Measurements from ENCODE around the gene C4orf51.

C4orf51 gene

DNA sequence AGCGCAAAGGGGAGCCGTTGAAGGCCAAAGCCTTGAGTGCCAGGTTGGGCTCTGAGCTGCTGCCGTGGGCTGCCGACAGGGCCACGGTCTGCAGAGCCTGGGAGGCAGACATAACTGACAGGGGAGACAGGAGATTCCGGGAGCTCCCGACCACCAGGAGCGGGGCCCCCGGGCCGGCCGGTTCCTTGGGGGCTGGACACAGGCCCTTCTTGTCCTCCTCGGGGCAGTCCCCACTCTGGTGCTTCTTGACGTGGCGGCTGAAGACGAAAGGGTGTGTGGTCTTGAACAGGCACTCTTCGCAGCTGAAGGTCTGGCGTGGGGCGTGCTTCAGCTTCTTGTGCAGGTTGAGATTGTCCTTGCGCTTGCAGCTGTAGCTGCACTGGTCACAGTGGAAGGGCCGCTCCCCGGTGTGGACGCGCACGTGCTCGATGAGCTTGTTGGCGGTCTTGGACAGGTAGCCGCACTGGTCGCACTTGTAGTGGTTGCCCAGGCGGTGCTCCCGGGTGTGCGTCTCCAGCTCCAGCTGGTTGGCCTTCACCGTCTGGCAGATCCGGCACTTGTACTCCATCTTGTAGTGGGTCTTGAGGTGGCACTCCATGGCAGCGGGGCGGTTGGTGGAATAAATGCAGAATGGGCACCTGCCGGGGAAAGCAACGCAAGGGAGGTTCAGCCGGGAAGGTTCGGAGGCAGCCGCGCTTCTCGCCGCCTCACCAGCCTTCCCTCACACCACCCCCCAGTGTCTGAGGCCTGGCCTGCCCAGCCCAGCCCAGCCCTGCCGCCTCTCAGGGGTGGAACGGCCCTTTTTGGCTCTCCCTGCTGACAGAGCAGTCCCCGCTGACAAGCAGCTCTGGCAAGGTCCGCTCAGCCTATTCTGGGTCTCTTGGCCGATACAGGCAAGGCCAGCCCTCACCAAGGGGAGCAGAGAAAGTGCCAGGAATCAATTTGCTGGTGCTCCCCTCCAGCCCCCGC lies 81.3 kb downstream of the C4orf51 start:
- DNase-seq: no peak

GRCh38 chr4:145762719-145763118 lies 82.8 kb downstream of the C4orf51 start:
- no peak for DNase-seq

DNA sequence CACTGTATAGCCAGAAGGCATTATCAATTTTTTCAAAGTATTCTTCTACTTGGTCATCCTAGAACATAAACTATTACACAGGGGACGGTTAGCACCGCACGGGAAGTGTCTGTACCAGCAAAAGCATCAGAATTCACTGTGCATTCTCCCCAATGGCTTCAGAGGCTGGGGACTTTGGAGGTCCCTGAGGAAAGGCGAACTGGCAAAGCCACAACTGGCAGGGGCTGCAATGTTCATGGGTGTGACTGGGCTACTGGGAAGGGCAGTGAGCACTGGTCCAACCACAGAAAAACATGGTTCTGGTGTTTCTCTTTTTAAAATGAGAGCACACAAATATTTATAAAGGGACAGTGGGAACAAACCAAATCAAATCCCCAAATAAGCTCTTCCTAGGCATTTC lies 83.5 kb downstream of the C4orf51 start:
- no peak for DNase-seq

- no peak for DNase-seq
These were observed 86.3 kb downstream of the C4orf51 start for GRCh38 chr4:145766273-145766672.

DNA sequence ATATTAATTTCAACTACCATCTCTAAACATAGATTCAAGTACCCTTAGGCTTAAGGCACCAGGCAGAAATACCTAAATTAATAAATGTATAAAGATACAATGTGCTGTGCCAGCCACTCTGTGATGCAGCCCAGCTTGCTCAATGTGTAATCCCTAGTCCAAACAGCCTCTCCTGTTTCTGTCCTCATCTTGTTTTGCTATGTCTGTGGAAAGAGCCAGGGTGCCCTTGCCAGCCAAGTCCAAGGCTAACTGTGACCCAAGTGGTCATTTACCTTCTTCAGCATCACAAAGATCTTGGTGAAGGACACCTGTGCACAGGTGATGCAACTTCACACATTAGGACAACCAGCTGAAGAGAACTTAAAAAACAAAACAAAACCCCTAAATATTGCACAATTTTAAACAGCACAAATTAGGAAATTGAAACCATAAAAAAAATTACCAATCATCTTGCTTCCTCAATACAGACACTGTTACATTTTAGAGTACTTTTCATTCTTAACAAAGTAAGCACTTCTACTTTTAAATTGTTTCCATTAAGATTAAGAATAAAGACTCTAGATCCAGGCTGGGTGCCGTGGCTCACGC lies 89.6 kb downstream of the C4orf51 start:
- no peak for DNase-seq

GRCh38 chr4:145770124-145770523 lies 90.2 kb downstream of the C4orf51 start:
- no peak for DNase-seq

DNA sequence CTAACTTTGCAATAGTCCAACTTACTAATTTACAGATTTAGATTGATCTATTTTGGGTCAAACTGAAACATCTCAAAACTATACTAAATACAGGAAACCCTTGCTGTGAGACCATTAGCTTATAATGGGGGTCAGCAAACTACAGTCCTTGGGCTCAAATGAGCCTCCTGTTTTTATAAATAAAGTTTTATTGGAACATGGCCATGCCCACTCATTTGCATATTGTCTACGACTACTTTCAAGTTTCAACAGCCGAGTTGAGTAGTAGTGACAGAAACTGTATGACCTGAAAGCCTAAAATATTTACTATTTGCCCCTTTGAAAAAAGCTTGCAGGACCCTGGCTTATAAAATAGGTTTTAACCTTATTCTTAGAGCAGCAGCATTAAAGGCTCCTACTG lies 92.4 kb downstream of the C4orf51 start:
- DNase-seq: no peak

DNA sequence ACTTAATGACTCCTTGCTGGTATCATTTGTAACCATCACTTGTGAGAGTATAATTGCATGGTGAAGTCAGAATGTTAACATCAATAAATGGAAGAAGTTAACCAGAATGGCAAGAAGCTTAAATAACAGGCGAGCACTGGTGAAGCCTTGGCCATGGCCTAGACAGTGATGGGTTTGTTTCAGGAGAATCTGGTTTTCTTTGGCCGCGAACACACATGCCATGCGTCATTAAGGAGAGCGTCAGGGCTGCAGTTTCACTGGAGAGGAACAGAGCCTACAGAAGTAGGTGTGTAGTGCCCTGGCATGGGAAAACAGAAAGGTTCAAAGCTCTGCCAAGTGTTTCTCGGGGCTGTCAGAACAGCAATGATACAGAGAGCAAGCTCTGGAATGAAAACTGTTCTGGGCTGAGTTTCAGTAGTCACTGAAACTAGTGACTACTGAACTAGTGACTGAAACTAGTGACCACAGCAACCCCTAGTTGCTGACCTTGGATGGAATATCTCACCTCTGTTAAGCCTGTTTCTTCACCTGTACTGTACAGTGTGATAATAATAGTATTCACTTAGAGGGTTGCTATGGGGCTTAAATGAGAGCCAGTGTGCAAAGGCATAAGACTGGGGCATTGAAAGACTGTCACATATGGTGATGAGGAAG lies 93.8 kb downstream of the C4orf51 start:
- no peak for DNase-seq

DNA sequence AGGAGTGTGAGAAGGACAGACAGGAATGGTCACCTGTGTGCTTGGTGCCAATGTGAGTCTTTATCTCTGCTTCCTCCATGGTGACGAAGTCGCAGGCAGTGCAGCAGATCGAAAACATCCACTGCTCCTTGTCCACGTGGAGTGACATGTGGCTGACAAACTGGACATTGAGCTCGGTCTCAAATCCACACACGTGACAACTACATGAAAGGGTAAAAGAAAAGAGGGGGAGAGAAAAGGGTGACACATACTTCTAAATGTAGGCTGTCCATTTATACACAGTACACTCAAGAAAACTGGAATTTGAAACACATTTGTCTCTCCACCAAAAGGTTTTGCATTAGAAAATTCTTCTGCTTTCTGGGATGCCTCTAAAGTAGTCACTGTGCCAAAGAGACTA lies 94.5 kb downstream of the C4orf51 start:
- DNase-seq: no peak

- DNase-seq: no peak
These were observed 95.5 kb downstream of the C4orf51 start for GRCh38 chr4:145775406-145775805.

- no peak for DNase-seq
These were observed 96.3 kb downstream of the C4orf51 start for GRCh38 chr4:145776208-145776607.

DNA sequence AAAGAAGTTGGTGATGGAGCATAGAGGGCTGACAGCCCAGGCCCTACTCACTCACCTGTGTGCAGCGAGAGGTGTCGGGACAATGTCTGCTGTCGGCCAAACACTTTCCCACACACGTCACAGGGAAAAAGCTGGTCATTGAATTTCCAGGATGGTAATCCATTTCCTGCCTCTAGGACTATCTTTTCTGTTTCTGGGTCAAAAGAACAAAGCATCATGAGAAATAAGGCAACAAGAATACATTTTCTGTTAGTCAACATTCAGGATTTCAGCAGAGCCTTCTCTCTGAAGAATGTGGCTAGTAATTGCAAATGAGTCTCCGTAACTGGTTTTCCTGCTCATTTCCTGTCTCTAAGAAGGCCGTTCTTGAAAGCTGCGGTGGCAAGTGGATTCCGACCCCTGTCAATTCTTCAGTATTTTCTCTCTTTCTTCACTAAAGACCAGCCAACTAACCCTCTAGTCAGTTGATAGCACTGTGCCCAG lies 99.4 kb downstream of the C4orf51 start:
- DNase-seq: no peak

GRCh38 chr4:145781351-145781750 lies 101.4 kb downstream of the C4orf51 start:
- no peak for DNase-seq

Measured in NCI-H1436 (cell line).